HG02938 (cell line): Measurements from ENCODE around the gene SNX11.

ENCODE experiments used
- ATAC-seq: cut with Tn5 transposase; IDR thresholded peaks from one replicate; pipeline ENCODE4 v1.9.1; 2021; ENCODE audit warnings: mild to moderate bottlenecking, moderate library complexity; ENCODE audit not compliant: unreplicated experiment

Gene SNX11

DNA sequence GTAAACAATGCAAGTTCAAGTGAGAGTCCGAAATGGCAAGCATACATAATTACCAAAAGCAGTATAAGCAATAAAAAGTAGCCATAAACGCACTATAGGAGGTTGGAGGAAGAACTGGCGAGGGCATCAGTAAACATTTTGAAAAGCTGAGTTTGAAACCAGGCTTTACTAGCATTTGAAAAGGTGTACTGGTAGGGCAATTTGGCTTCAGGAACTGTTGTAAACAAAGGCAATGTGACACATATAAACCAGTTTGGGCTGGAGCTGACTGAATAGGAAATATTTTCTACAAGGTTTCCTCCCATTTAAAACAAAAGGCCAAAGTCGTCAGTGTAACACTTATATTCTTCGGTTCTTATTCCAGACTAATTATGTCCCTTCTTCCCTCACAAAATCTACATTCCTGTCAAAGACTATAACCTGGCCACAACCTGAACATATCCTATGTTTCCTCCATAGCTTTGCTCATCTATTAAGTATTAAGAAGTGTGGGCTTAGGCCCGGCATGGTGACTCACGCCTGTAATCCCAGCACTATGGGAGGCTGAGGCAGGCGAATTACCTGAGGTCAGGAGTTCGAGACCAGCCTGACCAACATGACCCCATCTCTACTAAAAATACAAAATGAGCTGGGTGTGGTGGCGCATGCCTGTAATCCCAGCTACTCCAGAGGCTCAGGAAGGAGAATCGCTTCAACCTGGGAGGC lies 14.1 kb upstream of the SNX11 start:
- ATAC-seq, result no peak

DNA sequence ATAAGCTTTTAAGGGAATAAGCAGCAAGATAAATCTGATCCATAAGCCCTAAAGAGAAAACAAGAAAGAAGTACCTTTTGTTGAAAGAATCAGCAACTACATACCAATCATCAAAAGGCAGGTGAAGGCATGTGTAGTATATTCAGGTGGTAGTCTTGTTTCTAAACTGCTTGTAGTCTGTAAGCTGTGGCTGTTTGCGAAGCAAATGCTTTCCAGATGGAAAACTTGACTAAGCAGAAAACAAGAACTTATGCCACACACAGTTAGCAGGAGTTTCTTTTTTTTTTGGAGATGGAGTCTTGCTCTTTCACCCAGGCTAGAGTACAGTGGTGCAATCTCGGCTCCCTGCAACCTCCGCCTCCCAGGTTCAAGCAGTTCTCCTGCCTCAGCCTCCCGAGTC lies 12.0 kb upstream of the SNX11 start:
- ATAC-seq, result no peak

DNA sequence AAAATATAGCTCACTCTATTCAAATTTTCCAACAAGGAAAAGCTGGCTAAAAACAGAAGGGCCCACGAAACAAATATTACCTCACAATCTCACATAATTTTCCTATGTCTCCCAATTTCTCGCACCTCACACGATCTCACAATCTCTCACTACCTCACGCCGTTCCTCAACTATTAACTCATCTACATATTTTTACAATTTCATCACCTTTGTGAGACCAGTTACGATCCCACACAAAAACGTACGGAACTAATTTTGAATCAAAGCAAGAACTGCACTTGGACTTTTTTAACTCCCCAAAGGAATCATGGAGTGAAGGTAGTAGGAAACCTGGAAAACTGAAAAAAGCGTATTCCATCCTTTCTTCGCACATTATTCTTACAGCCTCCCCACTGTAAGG lies 7.4 kb upstream of the SNX11 start:
- ATAC-seq, result no peak

DNA sequence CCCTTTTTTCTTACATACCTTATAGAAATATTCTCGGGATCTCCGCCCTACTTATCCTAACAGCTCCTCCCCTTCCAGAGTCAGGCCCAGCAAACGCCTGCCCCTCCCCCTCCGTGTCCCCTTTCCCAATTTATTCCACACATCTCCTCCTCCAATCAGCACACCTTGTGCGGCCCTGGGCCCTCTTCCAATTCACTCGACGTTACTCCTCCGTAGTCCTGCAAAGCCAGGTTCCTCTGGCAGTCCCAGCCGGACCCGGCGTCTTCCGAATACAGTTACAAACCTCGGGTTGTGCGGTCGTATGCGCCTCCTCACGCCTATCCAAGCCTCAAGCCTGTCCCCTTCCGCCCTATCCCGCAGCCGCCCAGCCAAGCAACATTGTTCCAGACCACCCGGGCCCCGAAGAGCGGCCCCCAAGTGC lies 7.0 kb upstream of the SNX11 start:
- ATAC-seq, result no peak

DNA sequence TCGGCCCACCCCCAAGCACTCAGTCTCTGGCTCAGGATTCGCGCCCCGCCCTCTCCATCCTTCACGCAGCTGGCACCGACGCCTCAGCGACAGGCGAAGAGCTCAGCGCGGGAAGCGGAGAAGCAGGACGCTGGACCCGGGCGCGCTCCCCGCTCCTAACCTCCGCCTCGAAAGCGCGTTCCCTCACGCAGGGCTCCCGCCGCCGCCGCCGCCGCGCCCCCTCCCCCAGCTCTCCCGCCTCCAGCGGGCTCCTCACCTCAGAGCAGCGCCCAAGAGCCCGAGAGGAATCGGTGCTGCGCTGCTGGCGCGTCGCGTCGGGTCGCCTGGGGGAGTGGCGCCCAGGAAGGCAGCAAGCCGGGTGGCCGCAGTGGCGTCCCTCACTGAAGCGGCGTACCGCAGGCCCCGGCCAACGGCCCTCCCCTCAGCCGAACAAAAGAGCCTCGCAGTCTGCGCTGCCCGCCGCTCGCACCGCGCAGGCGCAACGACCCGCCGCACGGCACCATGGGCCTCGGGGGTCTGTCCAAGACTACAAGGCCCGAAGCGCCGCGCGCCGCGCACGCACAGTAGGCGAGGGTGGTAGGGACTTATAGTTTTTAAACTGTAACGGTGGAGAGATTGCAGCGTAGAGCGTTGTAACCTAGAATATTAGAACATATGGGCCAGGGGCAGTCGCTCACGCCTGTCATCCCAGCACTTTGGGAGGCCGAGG lies 6.4 kb upstream of the SNX11 start, which contains the start of gene CBX1:
Gene CBX1 (minus strand): TSS at position 467 of the 709 bp plus-strand sequence. CDS start 24,474 bp downstream, outside the sequence.
- ATAC-seq, result peak; percentile 86

DNA sequence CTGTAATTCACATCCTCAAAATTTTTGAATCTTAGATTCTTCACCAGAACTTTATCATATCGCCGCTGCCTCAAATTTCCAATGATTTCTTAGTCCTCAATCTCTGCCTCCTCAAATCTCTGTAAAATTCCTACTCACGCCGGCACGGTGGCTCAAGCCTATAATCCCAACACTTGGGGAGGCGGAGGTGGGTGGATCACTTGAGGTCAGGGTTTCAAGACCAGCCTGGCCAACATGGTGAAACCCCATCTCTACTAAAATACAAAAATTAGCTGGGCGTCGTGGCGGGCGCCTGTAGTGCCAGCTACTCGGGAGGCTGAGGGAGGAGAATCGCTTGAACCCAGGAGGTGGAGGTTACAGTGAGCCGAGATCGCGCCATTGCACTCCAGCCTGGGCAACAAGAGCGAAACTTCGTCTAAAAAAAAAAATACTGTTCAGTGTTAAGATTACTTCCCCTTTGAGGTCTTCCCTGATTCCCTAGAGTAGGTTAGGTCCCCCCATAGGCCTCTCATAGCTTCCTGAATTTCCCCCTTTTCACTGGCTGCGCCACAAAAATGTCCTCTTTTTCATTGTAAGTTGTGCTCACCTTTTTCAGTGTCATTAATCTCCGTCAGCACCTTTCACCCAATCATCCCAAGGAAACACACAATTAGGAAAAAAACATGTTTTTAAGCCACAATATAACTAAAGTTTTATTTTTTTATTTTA lies 5.4 kb upstream of the SNX11 start:
- no peak for ATAC-seq

DNA sequence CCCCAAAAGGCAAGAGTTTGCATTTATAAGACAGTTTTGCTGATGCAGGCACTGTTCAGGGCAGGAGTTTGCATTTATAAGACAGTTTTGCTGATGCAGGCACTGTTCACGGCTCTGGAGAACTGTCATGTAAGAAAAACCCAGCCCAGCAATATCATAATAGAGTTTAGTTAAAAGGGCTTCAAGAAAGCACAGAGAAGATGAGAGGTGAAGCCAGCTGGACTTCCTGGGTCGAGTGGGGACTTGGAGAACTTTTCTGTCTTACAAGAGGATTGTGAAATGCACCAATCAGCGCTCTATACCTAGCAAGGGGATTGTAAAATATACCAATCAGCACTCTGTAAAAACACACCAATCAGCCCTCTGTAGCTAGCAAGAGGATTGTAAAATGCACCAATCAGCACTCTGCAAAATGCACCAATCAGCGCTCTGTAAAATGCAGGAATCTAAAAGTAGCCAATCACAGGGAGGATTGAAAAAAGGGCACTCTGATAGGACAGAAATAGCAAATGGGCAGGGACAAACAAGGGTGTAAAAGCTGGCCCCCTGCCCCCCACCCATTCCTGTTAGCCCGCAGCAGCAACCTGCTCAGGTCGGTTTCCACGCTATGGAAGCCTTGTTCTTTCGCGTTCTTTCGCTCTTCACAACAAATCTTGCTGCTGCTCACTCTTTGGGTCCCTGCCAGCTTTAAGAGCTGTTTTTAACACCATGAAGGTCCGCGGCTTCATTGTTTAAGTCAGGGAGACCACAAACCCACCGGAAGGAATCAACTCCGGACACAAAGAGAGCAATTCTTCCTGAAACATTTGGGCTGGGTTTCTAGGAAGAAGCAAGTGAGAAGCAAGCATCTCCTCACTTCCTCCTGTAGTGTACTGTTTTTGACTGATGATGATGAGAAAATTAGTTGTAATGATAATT lies 4.5 kb upstream of the SNX11 start:
- ATAC-seq, result no peak

DNA sequence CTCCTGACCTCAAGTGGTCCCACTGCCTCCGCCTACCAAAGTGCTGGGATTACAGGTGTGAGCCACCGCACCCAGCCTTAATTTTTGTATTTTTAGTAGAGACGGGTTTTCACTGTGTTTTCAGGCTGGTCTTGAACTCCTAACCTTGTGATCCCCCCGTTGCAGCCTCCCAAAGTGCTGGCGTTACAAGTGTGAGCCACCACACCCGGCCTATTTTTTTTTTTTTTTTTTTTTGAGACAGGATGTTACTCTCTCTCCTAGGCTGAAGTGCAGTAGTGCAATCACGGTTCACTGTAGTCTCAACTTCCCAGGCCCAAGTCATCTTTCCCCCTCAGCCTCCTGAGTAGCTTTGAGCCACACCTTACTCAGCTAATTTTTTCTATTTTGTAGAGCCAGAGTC lies 3.1 kb upstream of the SNX11 start:
- ATAC-seq, result no peak

DNA sequence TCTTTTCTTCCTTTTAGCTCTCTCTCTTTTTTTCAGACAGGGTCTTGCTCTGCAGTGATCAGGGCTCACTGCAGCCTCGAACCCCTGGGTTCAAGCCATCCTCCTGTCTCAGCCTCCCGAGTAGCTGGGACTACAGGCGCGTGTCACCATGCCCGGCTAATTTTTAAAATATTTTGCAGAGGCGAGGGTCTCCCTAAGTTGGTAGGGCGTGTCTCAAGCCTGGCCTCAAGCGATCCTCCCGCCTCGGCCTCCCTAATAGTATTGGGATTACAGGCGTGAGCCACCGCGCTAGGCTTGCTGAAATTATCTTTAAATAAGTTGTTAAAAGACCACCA lies 797 bp upstream of the SNX11 start:
- ATAC-seq, result no peak

DNA sequence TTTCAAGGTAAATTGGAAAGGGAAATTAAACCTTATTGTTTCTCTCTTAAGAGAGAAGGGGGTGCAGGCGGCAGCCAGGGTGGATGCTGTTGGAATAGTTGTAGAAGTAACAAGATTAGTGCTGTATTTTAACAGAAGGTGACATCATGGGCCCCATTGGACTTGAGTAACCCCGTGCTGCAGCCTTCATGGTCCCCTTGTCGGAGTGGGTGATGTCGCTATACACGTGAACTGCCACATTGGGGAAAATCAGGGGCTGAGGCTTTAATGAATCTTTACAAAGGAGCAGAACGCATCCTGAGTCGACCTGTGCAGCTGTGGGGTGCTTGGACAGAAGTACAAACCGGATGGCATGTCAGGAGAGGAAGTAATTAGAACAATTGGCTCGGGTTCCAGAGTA lies 3.2 kb downstream of the SNX11 start:
- ATAC-seq, result no peak

DNA sequence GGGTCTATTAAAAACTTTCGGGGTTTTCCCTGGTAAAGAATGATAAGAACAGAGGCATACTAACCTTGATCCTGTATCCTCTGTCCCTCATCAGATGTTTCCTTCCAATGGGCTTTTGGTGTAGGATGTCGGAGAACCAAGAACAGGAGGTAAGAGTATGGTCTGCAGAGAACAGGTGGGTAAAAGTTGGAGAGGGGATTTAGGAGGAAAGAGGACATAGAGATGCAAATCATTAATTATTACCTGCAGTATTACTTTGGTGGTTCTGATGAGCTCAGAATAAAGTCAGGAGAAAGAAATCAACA lies 4.3 kb downstream of the SNX11 start:
- ATAC-seq, result no peak

DNA sequence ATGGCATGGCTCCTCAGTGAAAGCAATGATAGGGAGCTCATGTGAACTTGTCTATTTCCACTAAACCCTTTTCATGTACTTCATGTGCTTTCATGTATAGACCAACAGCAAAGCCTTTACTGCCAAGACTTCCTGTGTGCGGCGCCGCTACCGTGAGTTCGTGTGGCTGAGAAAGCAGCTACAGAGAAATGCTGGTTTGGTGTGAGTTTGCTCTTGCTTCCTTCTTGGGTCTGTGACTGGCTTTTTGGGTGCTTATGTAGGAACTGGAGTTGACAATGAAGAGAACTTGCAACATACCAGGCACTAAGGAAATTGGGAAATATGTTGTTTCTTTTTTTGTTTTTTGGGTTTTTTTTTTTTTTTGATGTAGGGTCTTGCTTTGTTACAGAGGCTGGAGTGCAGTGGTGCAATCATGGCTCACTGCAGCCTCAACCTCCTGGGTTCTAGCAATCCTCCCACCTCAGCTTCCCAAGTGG lies 5.7 kb downstream of the SNX11 start:
- no peak for ATAC-seq

DNA sequence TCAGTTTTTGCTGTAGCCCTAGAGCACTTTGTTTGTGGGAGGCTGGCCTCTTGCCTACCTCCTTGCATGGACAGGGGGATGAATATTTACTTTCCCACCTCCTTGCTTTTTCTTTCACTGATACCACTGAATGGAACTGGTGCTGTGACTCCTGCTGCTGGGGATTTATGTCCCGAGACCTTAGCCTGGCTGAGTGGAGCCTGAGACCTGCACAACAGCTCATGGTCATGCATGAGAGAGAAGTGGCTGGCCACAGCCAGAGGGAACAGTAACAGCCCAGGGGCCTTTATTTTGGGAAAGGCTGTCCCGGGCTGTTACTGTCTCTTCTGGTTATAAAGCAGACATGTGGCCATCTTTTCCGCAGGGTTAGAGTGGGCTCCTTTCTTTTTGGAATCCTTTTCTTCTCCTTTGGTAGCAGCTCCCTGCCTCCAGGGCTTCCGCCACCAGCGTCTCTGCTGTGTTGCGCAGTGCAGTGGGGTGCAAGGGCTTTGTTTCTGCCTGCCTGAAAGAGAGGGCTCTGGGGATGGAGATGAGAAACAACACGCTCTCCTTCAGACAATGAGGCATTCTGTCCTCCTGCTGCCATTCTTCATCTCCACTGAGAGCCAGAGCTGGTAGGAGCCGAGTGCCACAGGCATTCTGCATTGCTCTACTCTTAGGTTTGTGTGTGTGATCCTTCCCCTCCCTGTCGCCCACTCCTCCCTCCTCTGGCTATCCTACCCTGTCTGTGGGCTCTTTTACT lies 14.5 kb downstream of the SNX11 start:
- ATAC-seq, result no peak

DNA sequence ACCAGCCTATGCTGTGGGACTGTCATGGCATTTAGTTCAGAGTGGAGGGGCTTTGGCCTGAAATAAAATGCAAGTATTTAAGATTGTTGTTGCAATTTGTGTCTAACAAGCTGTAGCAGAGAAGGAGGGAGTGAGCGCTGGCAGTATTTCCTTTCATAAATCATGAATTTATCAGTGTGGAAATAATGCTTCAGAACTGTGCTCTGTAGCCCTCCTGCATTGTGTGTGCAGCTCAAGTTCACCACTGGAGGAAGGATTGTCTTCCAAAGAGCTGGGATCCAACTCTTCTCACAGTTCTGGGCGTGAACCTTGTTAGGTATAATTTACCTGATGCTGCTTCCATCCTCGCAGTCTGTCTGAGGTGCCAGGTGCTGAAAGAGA lies 15.1 kb downstream of the SNX11 start:
- ATAC-seq, result no peak

DNA sequence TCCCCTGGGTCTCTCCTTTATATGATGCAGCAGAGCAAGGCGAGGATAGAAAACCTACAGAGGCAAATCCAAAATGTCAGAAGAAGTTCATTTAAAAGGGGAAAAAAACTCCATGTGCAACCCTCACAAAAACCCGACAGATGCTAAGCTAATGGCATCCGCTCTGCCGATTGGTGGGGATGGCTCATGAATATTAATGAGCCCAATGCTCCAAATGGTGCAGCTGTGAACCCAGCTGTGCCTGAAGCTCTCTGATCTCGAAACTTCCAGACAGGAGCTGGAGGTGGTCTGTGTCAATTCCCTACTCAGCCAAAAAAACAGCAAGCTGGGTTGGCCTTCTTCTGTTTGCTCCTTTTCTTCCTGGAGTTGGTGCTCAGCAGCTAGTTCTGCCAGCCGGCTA lies 15.5 kb downstream of the SNX11 start:
- ATAC-seq, result no peak

DNA sequence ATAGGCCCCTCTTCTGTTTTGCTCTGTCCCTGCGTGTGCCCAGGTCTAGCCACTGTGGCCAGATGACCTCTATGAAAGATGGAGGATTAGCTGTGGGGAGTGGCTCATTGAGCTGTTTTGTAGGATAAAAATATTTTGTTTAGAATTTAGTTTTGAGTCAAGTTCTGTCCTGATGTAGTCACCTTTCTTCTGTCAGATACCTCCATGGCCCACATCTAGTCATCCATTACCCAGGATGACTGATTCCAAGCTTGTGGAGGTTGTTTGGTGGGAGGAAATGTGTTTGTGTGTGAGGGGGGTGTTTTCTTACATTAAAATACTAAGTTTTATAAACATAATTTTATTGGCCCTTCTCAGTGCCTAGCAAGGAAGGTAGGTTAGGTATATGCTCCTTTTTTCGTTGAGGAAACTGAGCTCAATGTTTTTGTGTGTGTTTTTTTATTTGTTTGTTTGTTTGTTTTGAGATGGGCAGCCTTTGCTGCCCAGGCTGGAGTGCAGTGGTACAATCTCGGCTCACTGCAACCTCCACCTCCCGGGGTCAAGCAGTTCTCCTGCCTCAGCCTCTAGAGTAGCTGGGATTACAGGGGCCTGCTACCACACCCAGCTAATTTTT lies 16.3 kb downstream of the SNX11 start:
- ATAC-seq, result no peak

DNA sequence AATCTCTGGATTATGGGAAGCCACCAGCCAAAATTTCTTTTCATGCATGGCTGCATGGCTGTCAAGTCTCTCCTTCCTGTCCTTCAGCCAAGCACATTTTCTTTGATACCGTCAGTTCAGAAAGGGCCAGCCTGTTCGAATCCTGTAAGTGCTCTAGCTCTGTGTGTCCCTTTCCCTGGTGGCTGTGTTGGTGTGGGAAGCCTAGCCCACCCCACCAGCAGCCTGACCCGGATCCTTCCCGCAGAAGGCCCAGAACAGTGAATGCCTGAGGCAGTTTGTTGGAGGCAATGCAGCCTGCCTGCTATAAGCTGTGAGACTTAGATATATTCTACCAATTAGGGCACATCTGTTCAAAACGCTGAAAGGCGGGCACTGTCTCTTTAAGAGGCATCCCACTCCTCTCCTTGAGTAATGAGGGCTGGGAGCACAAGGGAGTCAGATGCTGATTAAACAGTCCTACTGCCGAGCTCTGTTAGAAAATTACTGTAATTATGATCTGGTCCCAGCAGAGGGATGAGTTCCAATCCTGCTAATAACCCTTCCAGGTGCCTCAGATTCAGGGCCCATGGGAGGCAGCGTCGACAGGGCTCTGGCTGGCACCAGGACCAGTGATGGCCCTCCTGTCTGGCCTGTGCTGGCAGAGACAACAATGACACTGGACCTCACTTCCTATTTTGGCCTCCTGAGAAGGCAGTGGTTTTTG lies 18.4 kb downstream of the SNX11 start:
- ATAC-seq, result no peak

DNA sequence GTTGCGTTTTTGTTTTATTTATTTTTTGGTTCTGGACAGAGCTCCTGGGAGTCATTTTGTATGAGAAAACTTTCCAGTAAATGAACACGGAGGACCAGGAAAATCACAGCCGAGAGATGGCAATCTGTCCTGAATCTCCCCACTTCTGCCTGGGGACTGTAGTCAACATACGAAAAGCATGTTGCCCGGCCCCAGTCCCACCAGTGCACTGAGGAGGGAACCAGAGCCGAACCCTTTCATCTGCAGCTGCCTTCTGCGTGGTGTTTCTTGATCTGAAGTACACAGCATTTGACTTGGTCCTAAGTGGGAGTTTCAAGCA lies 18.9 kb downstream of the SNX11 start:
- no peak for ATAC-seq

DNA sequence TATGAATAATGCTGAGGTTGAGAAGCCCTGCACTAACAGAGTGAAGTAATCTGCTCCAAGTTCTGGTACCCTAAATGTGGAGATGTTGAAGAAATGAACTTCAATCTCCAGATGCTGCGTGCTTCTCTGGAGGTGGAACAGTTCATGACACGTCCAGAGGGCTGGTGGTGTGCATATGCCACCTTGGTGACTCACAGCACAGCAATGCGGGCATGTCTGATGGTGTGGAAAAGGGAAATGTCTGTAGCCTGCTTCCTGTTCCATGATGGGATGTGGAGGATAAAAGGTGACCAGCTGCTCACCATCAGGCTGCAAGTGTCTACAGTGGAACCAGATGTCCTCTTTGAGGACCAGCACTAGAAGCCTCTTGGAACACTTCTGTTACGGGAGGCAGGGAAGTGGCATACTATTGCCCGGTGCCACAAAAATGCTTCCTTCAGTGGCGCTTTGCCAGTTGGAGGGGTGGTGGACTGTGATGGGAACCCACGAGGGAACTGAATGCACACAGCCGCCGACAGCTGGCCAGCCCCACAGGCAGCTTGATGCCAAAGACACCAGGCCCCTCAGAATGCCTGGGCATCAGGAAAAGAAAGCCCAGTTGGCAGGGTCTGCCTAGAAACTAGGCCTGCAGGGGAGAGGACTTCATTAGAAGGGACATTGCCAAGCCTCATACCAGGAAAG lies 19.9 kb downstream of the SNX11 start:
- no peak for ATAC-seq
